PC-9 (cell line): ENCODE results near the gene AGAP2. TPM values are rescaled to one million over a fixed set of nuclear protein-coding genes. Genes with fewer than 3 reads are reported as not detected.
A peak's percentile ranks its signal among the peaks of the same experiment; 100 is the strongest.

Source experiments
- BruUV-seq: library from RNA; stranded (reverse); fragments of 400-500 nt; replicated peaks from 2 replicates; lab custom pipeline; 2021; lab: Mats Ljungman, UMichigan
- CTCF ChIA-PET: fragments of 300-600 bp; sonication (Branson Sonifier 250); formaldehyde crosslinking; loops from one replicate; lab custom pipeline; 2022; ENCODE audit warnings: antibody characterized with exemption; lab: Charles Lee
- POLR2A ChIA-PET: fragments of 300-600 bp; sonication (Branson Sonifier 250); formaldehyde crosslinking; loops from one replicate; lab custom pipeline; 2022; ENCODE audit warnings: antibody characterized with exemption; ENCODE audit not compliant: unreplicated experiment; lab: Charles Lee
- DNase-seq, 2 experiments: peaks; one replicate each; pipeline versions ENCODE4 v3.0.0 to v3.0.0-alpha.2; 2015 to 2022; ENCODE audit warnings: mixed read lengths in 1 of 2
- H2AFZ ChIP-seq: fragments of 200-600 bp; sonication (generic); 2 replicates; pipeline ENCODE4 v1.8.1; 2017; ENCODE audit warnings: antibody characterized with exemption
- H3F3A ChIP-seq: fragments of 200-600 bp; sonication (generic); 2 replicates; pipeline ENCODE4 v1.8.1; 2017; ENCODE audit warnings: antibody characterized with exemption, mild to moderate bottlenecking, low read depth; ENCODE audit not compliant: insufficient read depth
- H3K27ac ChIP-seq: fragments of 200-600 bp; sonication (generic); 2 replicates; pipeline ENCODE4 v1.6.1; 2016; ENCODE audit warnings: mixed run types
- H3K27me3 ChIP-seq: fragments of 200-600 bp; sonication (generic); 2 replicates; pipeline ENCODE4 v1.6.1; 2016; ENCODE audit warnings: low read depth, mixed run types; ENCODE audit not compliant: insufficient read depth
- H3K36me3 ChIP-seq: fragments of 200-600 bp; sonication (generic); 2 replicates; pipeline ENCODE4 v1.6.1; 2016; ENCODE audit warnings: low read depth, mixed run types
- H3K4me1 ChIP-seq: fragments of 200-600 bp; sonication (generic); replicated peaks from 2 replicates; pipeline ENCODE4 v1.6.1; 2016; ENCODE audit warnings: mixed run types; ENCODE audit not compliant: insufficient read depth
- H3K4me2 ChIP-seq: fragments of 200-600 bp; sonication (generic); 2 replicates; pipeline ENCODE4 v1.6.1; 2017; ENCODE audit warnings: mixed run types
- H3K4me3 ChIP-seq: fragments of 200-600 bp; sonication (generic); 2 replicates; pipeline ENCODE4 v1.6.1; 2016; ENCODE audit warnings: mixed run types
- H3K79me2 ChIP-seq: fragments of 200-600 bp; sonication (generic); 2 replicates; pipeline ENCODE4 v1.6.1; 2017; ENCODE audit warnings: low read depth, mixed run types
- H3K9me2 ChIP-seq: fragments of 200-600 bp; sonication (generic); 2 replicates; pipeline ENCODE4 v1.8.1; 2017; ENCODE audit warnings: mild to moderate bottlenecking; ENCODE audit not compliant: insufficient read depth
- H3K9me3 ChIP-seq: fragments of 200-600 bp; sonication (generic); 2 replicates; pipeline ENCODE4 v1.8.1; 2016; ENCODE audit warnings: low read depth; ENCODE audit not compliant: insufficient read depth
- H4K20me1 ChIP-seq: fragments of 200-600 bp; sonication (generic); 2 replicates; pipeline ENCODE4 v1.8.1; 2017; ENCODE audit not compliant: insufficient read depth
- EZH2 ChIP-seq: fragments of 200-600 bp; sonication (generic); IDR thresholded peaks from 2 replicates; pipeline ENCODE4 v1.8.0; 2017; ENCODE audit warnings: antibody characterized with exemption, low read depth
- intact Hi-C: fragments of 100-400 bp; cut with micrococcal nuclease; formaldehyde crosslinking; loops from one replicate; pipeline ENCODE4 v1.10.0; 2022; ENCODE audit not compliant: unreplicated experiment
- total RNA-seq: library from RNA; stranded (reverse); gene quantifications from 2 replicates; pipeline ENCODE4 v1.2.3, GENCODE V29; 2021
- TF ChIP-seq, protein P1 (sequence below): fragments of 200-600 bp; sonication (generic); conservative IDR thresholded peaks from 2 replicates; pipeline ENCODE4 v1.6.1; 2017; ENCODE audit warnings: mixed run types, antibody characterized with exemption, mild to moderate bottlenecking, moderate library complexity

AGAP2 gene
- total RNA-seq, 1 experiment from 2014 or later = 0.50 TPM

DNA sequence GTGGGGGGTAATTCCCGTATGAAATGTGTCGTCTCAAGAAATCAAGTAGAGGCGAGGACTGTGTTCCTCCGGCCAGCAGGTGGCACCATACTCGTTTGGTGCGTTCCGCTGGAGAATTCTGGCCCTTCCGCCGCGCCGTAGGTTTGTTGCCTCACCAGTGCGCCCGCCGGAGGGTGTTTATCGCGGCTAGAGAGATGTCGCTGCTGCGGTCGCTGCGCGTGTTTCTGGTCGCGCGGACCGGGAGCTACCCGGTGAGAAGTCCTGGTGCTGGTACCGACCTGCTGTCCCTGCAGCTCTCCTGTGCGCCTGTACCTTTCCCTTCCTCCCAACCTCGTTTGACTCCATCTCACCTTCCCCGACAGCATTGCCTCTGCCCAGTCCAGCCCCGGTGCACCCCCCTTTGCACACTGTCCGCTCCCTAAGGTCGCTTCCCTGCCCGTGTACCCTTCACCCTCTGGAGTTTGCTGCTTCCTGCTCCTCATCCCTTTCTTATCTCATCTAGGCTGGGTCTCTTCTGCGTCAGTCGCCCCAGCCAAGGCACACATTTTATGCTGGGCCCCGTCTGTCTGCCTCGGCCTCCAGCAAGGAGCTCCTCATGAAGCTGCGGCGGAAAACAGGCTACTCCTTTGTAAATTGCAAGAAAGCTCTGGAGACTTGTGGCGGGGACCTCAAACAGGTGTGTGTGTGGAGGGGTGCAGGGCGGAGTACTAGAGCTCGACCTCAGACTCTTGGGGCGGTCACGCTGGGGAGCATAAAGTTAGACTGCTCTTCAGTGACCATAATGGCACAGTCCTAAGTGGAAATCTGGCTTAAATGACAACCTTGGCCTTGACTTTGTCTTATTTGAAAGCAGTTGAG is 44.3 kb upstream of the AGAP2 start, which contains the start of gene TSFM:
TSS of gene TSFM (plus strand) at position 180 of the 858 bp plus-strand sequence. CDS start at position 195, 15 bp downstream.
- intact Hi-C loops = loop anchor here (1.0 kb wide), 1 partner anchor 122 kb away; no protein-coding TSS in a partner anchor
- CTCF ChIA-PET = interaction anchor here (0.7 kb wide), 1 partner anchor 17 kb away, joined by 3 read pairs; no protein-coding TSS in a partner anchor
- peak; percentile 81 to 91 for DNase-seq

DNA sequence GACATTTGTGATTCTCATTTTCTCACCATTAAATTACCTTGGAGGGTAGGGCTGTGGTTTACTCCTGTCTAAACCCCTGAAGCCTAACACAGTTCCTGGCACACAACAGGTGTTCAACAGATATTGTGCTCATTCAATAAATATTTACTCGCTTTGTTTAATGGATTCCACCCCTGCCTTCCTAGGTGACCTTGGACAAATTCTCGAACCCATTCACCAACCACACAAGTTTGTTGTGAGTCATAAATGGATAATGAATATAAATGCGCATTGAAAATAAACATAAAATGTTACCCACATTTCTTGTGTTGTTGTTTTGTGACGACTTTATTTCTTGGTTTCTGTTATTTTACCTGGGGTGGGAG is 43.7 kb upstream of the AGAP2 start:
- Histone ChIP-seq H3K9me2 (no peaks in the 10 kb centered on the region), H3K27me3 (no peaks in the 10 kb centered on the region), H3K4me1 (peaks cover 8% of the 10 kb centered on the region), H3K4me2 (no peak overlapping the region), H2AFZ (no peak overlapping the region), H3K27ac (no peak overlapping the region), H3K79me2 (peaks cover 14% of the 10 kb centered on the region), H3F3A (peaks cover 10% of the 10 kb centered on the region; the same call in 1 of the 2 replicates), H3K36me3 (peaks cover 25% of the 10 kb centered on the region), H3K9me3 (no peaks in the 10 kb centered on the region), H3K4me3 (peak overlapping the region; percentile 96; the same call in 1 of the 2 replicates), H4K20me1 (no peaks in the 10 kb centered on the region)
- ChIA-PET POLR2A (no interaction called here), CTCF (interaction anchor here (0.7 kb wide), 1 partner anchor 17 kb away, joined by 3 read pairs; no protein-coding TSS in a partner anchor)
- TF ChIP-seq, protein P1, sequence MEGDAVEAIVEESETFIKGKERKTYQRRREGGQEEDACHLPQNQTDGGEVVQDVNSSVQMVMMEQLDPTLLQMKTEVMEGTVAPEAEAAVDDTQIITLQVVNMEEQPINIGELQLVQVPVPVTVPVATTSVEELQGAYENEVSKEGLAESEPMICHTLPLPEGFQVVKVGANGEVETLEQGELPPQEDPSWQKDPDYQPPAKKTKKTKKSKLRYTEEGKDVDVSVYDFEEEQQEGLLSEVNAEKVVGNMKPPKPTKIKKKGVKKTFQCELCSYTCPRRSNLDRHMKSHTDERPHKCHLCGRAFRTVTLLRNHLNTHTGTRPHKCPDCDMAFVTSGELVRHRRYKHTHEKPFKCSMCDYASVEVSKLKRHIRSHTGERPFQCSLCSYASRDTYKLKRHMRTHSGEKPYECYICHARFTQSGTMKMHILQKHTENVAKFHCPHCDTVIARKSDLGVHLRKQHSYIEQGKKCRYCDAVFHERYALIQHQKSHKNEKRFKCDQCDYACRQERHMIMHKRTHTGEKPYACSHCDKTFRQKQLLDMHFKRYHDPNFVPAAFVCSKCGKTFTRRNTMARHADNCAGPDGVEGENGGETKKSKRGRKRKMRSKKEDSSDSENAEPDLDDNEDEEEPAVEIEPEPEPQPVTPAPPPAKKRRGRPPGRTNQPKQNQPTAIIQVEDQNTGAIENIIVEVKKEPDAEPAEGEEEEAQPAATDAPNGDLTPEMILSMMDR = no peak
- TF ChIP-seq EZH2 = no peak
- intact Hi-C loops = loop anchor here (1.0 kb wide), 1 partner anchor 123 kb away; no protein-coding TSS in a partner anchor
- DNase-seq = no peak
- no TSS peak for BruUV-seq

More for the DNA sequence above, 44.3 kb upstream of the AGAP2 start, which contains the start of gene TSFM:
- Histone ChIP-seq H3K79me2 (peaks cover 14% of the 10 kb centered on the region), H3K27ac (no peak within 1 kb of the TSS), H3K9me3 (no peaks in the 10 kb centered on the region), H2AFZ (peak within 1 kb of the TSS; percentile 90), H4K20me1 (no peaks in the 10 kb centered on the region), H3K4me1 (peaks cover 8% of the 10 kb centered on the region), H3K4me3 (peak within 1 kb of the TSS; percentile 96), H3K4me2 (peak within 1 kb of the TSS; percentile 75), H3K27me3 (no peaks in the 10 kb centered on the region), H3F3A (peaks cover 10% of the 10 kb centered on the region; the same call in 1 of the 2 replicates), H3K9me2 (no peaks in the 10 kb centered on the region), H3K36me3 (peaks cover 26% of the 10 kb centered on the region)
- TF ChIP-seq EZH2 = no peak
- TF ChIP-seq, protein P1 = peak; percentile 91
- POLR2A ChIA-PET = interaction anchor here (0.6 kb wide), 1 partner anchor 10 kb away, joined by 4 read pairs; the partner anchor contains the start of gene EEF1AKMT3
- no TSS peak for BruUV-seq

DNA sequence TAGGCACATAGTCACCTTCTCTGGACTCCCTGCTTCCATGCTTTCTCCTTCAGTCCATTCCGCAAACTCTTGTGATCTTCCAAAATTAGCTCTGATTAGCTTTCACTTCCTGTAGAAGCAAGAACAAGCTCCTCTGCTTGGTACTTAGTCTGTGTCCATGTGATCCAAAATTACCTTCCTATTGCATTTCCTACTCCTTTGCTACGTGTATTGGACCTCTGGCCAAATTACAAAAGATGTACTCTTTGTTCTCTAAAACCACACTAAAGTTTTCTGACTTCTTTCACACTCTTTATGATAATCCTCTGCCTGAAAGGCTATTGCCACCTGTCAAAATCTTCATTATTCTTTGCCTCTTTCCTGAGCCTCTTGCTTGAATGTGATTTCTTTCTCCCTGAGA is 43.3 kb upstream of the AGAP2 start:
- Histone ChIP-seq H3K79me2 (peaks cover 14% of the 10 kb centered on the region), H3K9me2 (no peaks in the 10 kb centered on the region), H3K4me1 (peaks cover 8% of the 10 kb centered on the region), H3K27me3 (no peaks in the 10 kb centered on the region), H3K4me2 (no peak overlapping the region), H3K4me3 (no peak overlapping the region), H3K36me3 (peaks cover 20% of the 10 kb centered on the region), H3K9me3 (no peaks in the 10 kb centered on the region), H4K20me1 (no peaks in the 10 kb centered on the region), H2AFZ (no peak overlapping the region), H3K27ac (no peak overlapping the region), H3F3A (peaks cover 10% of the 10 kb centered on the region; the same call in 1 of the 2 replicates)
- no peak for DNase-seq
- ChIA-PET CTCF (interaction anchor here (0.7 kb wide), 1 partner anchor 100 kb away, joined by 4 read pairs; no protein-coding TSS in a partner anchor), POLR2A (no interaction called here)
- TF ChIP-seq, protein P1 = no peak
- no peak for TF ChIP-seq EZH2
- BruUV-seq = no TSS peak
- intact Hi-C loops = loop anchor here (1.0 kb wide), 1 partner anchor 124 kb away; no protein-coding TSS in a partner anchor
